Caco-2 (cell line): Measurements from ENCODE around the gene ATXN1. TPM values are rescaled to one million over a fixed set of nuclear protein-coding genes. Genes with fewer than 3 reads are reported as not detected.

Experiments used
- BruUV-seq: library from RNA; stranded (reverse); fragments of 400-500 nt; replicated peaks from 2 replicates; lab custom pipeline; 2021; lab: Mats Ljungman, UMichigan
- CTCF ChIA-PET: fragments of 300-600 bp; sonication (Branson Sonifier 250); formaldehyde crosslinking; loops from one replicate; lab custom pipeline; 2022; ENCODE audit warnings: antibody characterized with exemption; lab: Charles Lee
- POLR2A ChIA-PET: fragments of 300-600 bp; sonication (Branson Sonifier 250); formaldehyde crosslinking; loops from one replicate; lab custom pipeline; 2022; ENCODE audit warnings: antibody characterized with exemption; lab: Charles Lee
- DNase-seq, 2 experiments: peaks; one replicate each; pipeline versions ENCODE4 v3.0.0 to v3.0.0-alpha.2; 2020 to 2022
- H3K27me3 ChIP-seq: replicated peaks from 2 replicates; pipeline ENCODE4 v1.6.0; 2011; ENCODE audit warnings: low read length; ENCODE audit not compliant: control insufficient read depth, insufficient read depth
- H3K36me3 ChIP-seq: 2 replicates; pipeline ENCODE4 v1.5.1; 2011; ENCODE audit warnings: low read length; ENCODE audit not compliant: control insufficient read depth, insufficient read depth
- H3K4me1 ChIP-seq: fragments of 250-450 bp; sonication (Bioruptor Pico); 2 replicates; pipeline ENCODE4 v1.5.1; 2020; ENCODE audit warnings: mild to moderate bottlenecking
- H3K4me3 ChIP-seq: 2 replicates; pipeline ENCODE4 v1.5.1; 2011; ENCODE audit warnings: low read depth, mild to moderate bottlenecking, control low read depth, low read length
- H3K9me3 ChIP-seq: fragments of 250-450 bp; sonication (Bioruptor Pico); 2 replicates; pipeline ENCODE4 v1.5.1; 2020; ENCODE audit warnings: mild to moderate bottlenecking, moderate library complexity
- H3K27ac Mint-ChIP-seq: one replicate; pipeline ENCODE4 v1.8.0; 2022; ENCODE audit warnings: mixed read lengths; ENCODE audit not compliant: unreplicated experiment
- H3K27me3 Mint-ChIP-seq: one replicate; pipeline ENCODE4 v1.8.0; 2022; ENCODE audit warnings: mixed read lengths; ENCODE audit not compliant: insufficient read depth, unreplicated experiment
- H3K36me3 Mint-ChIP-seq: one replicate; pipeline ENCODE4 v1.8.0; 2022; ENCODE audit warnings: mild to moderate bottlenecking, mixed read lengths; ENCODE audit not compliant: insufficient read depth, unreplicated experiment
- H3K4me1 Mint-ChIP-seq: one replicate; pipeline ENCODE4 v1.8.0; 2022; ENCODE audit warnings: low read depth, mixed read lengths; ENCODE audit not compliant: unreplicated experiment
- H3K4me3 Mint-ChIP-seq: one replicate; pipeline ENCODE4 v1.8.0; 2022; ENCODE audit warnings: mild to moderate bottlenecking, moderate library complexity, mixed read lengths; ENCODE audit not compliant: unreplicated experiment
- H3K9me3 Mint-ChIP-seq: one replicate; pipeline ENCODE4 v1.8.0; 2022; ENCODE audit warnings: mixed read lengths; ENCODE audit not compliant: unreplicated experiment
- intact Hi-C: fragments of 100-400 bp; cut with micrococcal nuclease; formaldehyde crosslinking; loops from one replicate; pipeline ENCODE4 v1.10.0; 2022; ENCODE audit not compliant: unreplicated experiment
- total RNA-seq: library from RNA; stranded (reverse); gene quantifications from 2 replicates; pipeline ENCODE4 v1.2.3, GENCODE V29; 2022
- TF ChIP-seq, protein P1 (sequence below), 2 experiments: fragments of 200-600 bp in 1 of 2; IDR thresholded peaks; 1 replicate in 1 of 2; 2 replicates in 1 of 2; pipeline versions ENCODE4 v1.5.1 to v1.8.0; 2011 to 2022; ENCODE audit warnings: antibody characterized with exemption in 1 of 2, control low read depth in 1 of 2, inconsistent platforms in 1 of 2, low read depth in 1 of 2, low read length in 1 of 2, mild to moderate bottlenecking in 1 of 2, moderate library complexity in 1 of 2; ENCODE audit not compliant: insufficient read depth in 1 of 2, severe bottlenecking in 1 of 2, unreplicated experiment in 1 of 2

ATXN1 gene
- total RNA-seq, 1 experiment from 2014 or later = 14.2 TPM

DNA sequence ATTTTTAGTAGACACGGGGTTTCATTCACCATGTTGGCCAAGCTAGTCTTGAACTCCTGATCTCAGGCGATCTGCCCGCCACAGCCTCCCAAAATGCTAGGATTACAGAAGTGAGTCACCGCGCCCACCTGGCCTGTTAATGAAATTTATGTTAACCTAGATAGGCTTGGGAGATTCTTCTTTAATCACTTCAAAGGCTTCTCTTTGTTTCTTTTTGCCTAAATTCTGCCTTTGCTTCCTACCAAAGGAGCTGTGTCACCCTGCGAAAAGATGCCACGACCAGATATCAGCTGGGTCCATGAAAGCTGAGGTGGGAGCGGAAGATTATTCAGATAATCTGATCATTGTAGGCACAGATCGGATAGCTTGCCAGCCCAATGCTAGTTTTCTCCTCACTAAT, 447.5 kb downstream of the ATXN1 start:
- Mint-ChIP-seq H3K4me3 (no peak overlapping the region), H3K27ac (no peak overlapping the region), H3K9me3 (no peaks in the 10 kb centered on the region), H3K4me1 (no peaks in the 10 kb centered on the region), H3K36me3 (peaks cover 7% of the 10 kb centered on the region), H3K27me3 (no peaks in the 10 kb centered on the region)
- TF ChIP-seq, protein P1, sequence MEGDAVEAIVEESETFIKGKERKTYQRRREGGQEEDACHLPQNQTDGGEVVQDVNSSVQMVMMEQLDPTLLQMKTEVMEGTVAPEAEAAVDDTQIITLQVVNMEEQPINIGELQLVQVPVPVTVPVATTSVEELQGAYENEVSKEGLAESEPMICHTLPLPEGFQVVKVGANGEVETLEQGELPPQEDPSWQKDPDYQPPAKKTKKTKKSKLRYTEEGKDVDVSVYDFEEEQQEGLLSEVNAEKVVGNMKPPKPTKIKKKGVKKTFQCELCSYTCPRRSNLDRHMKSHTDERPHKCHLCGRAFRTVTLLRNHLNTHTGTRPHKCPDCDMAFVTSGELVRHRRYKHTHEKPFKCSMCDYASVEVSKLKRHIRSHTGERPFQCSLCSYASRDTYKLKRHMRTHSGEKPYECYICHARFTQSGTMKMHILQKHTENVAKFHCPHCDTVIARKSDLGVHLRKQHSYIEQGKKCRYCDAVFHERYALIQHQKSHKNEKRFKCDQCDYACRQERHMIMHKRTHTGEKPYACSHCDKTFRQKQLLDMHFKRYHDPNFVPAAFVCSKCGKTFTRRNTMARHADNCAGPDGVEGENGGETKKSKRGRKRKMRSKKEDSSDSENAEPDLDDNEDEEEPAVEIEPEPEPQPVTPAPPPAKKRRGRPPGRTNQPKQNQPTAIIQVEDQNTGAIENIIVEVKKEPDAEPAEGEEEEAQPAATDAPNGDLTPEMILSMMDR (IDR thresholded peaks at IDR 0.05; ENCODE audit: insufficient read depth in 1 of 2, low read depth in 1 of 2, low read length in 1 of 2, severe bottlenecking in 1 of 2, unreplicated experiment in 1 of 2) = no peak
- BruUV-seq = no TSS peak
- H3K36me3 ChIP-seq = no peaks in the 10 kb centered on the region
- no peaks in the 10 kb centered on the region for H3K4me1 ChIP-seq
- DNase-seq = no peak
- ChIA-PET POLR2A (no interaction called here), CTCF (no interaction called here)
- intact Hi-C loops = no loop called here
- H3K4me3 ChIP-seq = no peak overlapping the region
- no peaks in the 10 kb centered on the region for H3K9me3 ChIP-seq
- no peaks in the 10 kb centered on the region for H3K27me3 ChIP-seq

DNA sequence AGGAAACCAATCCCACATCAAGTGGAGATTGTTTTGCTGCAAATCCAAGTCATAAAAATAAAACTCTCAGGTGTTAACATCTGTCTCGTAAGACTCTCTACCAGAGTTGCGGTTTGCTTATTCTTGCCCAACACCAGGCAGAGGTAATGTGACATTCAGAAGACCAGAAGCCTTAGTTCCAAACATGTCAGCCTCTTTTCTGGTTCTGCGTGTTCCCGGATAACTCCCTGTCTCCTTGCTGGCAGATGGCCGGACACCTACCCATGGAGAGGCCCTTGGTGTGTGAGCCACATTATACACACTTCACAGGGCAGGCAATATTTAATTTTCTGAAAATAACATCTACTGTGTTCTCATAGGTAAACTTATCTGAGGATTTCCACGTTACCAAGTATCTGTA, 449.5 kb downstream of the ATXN1 start:
- intact Hi-C loops = no loop called here
- H3K4me1 Mint-ChIP-seq = no peaks in the 10 kb centered on the region
- no peaks in the 10 kb centered on the region for H3K27me3 Mint-ChIP-seq
- no peaks in the 10 kb centered on the region for H3K36me3 ChIP-seq
- H3K27me3 ChIP-seq = no peaks in the 10 kb centered on the region
- POLR2A ChIA-PET = no interaction called here
- no peak overlapping the region for H3K4me3 ChIP-seq
- no peak overlapping the region for H3K4me3 Mint-ChIP-seq
- no peak for DNase-seq
- H3K27ac Mint-ChIP-seq = no peak overlapping the region
- CTCF ChIA-PET = no interaction called here
- H3K4me1 ChIP-seq = no peaks in the 10 kb centered on the region
- H3K9me3 ChIP-seq = no peaks in the 10 kb centered on the region
- no peaks in the 10 kb centered on the region for H3K36me3 Mint-ChIP-seq
- TF ChIP-seq, protein P1 (IDR thresholded peaks at IDR 0.05; ENCODE audit: insufficient read depth in 1 of 2, low read depth in 1 of 2, low read length in 1 of 2, severe bottlenecking in 1 of 2, unreplicated experiment in 1 of 2) = no peak
- BruUV-seq = no TSS peak
- no peaks in the 10 kb centered on the region for H3K9me3 Mint-ChIP-seq

DNA sequence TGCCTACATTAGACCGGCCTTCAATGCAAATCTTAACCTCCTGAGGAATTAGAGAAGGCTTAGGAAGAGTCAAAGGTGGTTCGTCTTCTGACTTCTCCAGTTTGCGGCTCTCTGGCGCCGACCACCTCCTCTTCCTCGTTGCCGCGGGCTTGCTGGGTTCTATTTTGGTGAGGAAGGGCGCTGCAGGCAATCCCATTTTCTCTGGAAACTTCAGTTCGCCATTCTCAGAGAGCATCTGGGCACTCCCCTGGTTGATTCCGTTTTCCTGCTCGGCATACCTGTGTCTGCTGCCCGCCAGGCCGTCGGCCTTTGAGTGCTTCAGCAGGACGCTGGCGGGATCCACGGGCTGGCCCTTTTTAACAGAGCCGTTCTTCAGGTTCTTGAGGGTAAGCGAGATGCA, 454.9 kb downstream of the ATXN1 start:
- H3K27me3 Mint-ChIP-seq = no peaks in the 10 kb centered on the region
- H3K4me1 Mint-ChIP-seq = no peaks in the 10 kb centered on the region
- Histone ChIP-seq H3K4me3 (no peak overlapping the region), H3K4me1 (no peaks in the 10 kb centered on the region), H3K27me3 (no peaks in the 10 kb centered on the region), H3K9me3 (no peaks in the 10 kb centered on the region), H3K36me3 (no peaks in the 10 kb centered on the region)
- ChIA-PET CTCF (no interaction called here), POLR2A (no interaction called here)
- no peaks in the 10 kb centered on the region for H3K36me3 Mint-ChIP-seq
- intact Hi-C loops = no loop called here
- H3K9me3 Mint-ChIP-seq = no peaks in the 10 kb centered on the region
- BruUV-seq = no TSS peak
- TF ChIP-seq, protein P1 (IDR thresholded peaks at IDR 0.05; ENCODE audit: insufficient read depth in 1 of 2, low read depth in 1 of 2, low read length in 1 of 2, severe bottlenecking in 1 of 2, unreplicated experiment in 1 of 2) = no peak
- H3K27ac Mint-ChIP-seq = no peak overlapping the region
- no peak overlapping the region for H3K4me3 Mint-ChIP-seq
- no peak for DNase-seq
